T47D (cell line): ENCODE results near the gene HNRNPLL.

Source experiments
- DNase-seq, 2 experiments: peaks; one replicate each; pipeline versions ENCODE4 v3.0.0 to v3.0.0-alpha.2; 2011 to 2012; ENCODE audit warnings: low read depth in 1 of 2, low spot score in 1 of 2
- JUND ChIP-seq: IDR thresholded peaks from 2 replicates; pipeline ENCODE4 v1.6.1; 2012; ENCODE audit warnings: low read depth
- in situ Hi-C: cut with HindIII; loops from 2 replicates; pipeline ENCODE4 v1.10.0; 2016; ENCODE audit warnings: low sequenced_read_pairs, low pct_unique_long_range_greater_than_20kb

Gene HNRNPLL

GRCh38 chr2:38574278-38574677 is 28.4 kb downstream of the HNRNPLL start:
- no peak for TF ChIP-seq JUND
- no peak for DNase-seq
- in situ Hi-C loops = no loop called here

GRCh38 chr2:38572167-38572566 is 30.6 kb downstream of the HNRNPLL start:
- DNase-seq = no peak
- no peak for TF ChIP-seq JUND
- in situ Hi-C loops = no loop called here

- no peak for TF ChIP-seq JUND
- DNase-seq = no peak
- in situ Hi-C loops = no loop called here
Observed at GRCh38 chr2:38571193-38571592, 31.5 kb downstream of the HNRNPLL start.

- in situ Hi-C loops = no loop called here
- TF ChIP-seq JUND = no peak
- no peak for DNase-seq
Observed at GRCh38 chr2:38568724-38569436, 33.8 kb downstream of the HNRNPLL start.

GRCh38 chr2:38565333-38565732 is 37.4 kb downstream of the HNRNPLL start:
- no peak for TF ChIP-seq JUND
- DNase-seq = no peak
- in situ Hi-C loops = no loop called here

GRCh38 chr2:38561691-38562090 is 41.0 kb downstream of the HNRNPLL start:
- no peak for DNase-seq
- in situ Hi-C loops = no loop called here
- TF ChIP-seq JUND = no peak

GRCh38 chr2:38560092-38560491 is 42.6 kb downstream of the HNRNPLL start:
- no peak for TF ChIP-seq JUND
- in situ Hi-C loops = no loop called here
- DNase-seq = no peak

- DNase-seq = no peak
- no peak for TF ChIP-seq JUND
- in situ Hi-C loops = no loop called here
Observed at GRCh38 chr2:38557981-38558380, 44.7 kb downstream of the HNRNPLL start.

GRCh38 chr2:38557217-38557616 is 45.5 kb downstream of the HNRNPLL start:
- TF ChIP-seq JUND = no peak
- DNase-seq = no peak
- in situ Hi-C loops = no loop called here

GRCh38 chr2:38556006-38556801 is 46.5 kb downstream of the HNRNPLL start:
- in situ Hi-C loops = no loop called here
- no peak for TF ChIP-seq JUND
- DNase-seq = no peak

GRCh38 chr2:38554973-38555595 is 47.6 kb downstream of the HNRNPLL start:
- no peak for TF ChIP-seq JUND
- DNase-seq = peak in 1 of 2 experiments; percentile 42
- in situ Hi-C loops = no loop called here

GRCh38 chr2:38553554-38553953 is 49.2 kb downstream of the HNRNPLL start:
- in situ Hi-C loops = no loop called here
- no peak for DNase-seq
- no peak for TF ChIP-seq JUND

- no peak for DNase-seq
- TF ChIP-seq JUND = no peak
- in situ Hi-C loops = no loop called here
Observed at GRCh38 chr2:38552259-38552658, 50.5 kb downstream of the HNRNPLL start.

GRCh38 chr2:38551746-38552145 is 51.0 kb downstream of the HNRNPLL start:
- DNase-seq = no peak
- TF ChIP-seq JUND = no peak
- in situ Hi-C loops = no loop called here
